Stimulated activated naive CD8-positive, alpha-beta T cell treated with anti-CD3 and anti-CD28 coated beads, Interleukin-15, amount 100 ng/mL, for 72 hours (primary cell): ENCODE measurements around the gene ERGIC1.
A peak's percentile ranks its signal among the peaks of the same experiment; 100 is the strongest.

Experiments
- ATAC-seq: fragments of 150-1000 bp; cut with Tn5 transposase; 2 replicates; pipeline ENCODE4 v1.10.0; 2021; ENCODE audit warnings: mild to moderate bottlenecking, moderate library complexity
- DNase-seq, 2 donors: peaks; one replicate each; pipeline ENCODE4 v3.0.0; 2021 to 2022
- H3K27ac Mint-ChIP-seq, 2 donors: one replicate each; pipeline ENCODE4 v1.8.0; 2022; ENCODE audit warnings: mild to moderate bottlenecking in 2 of 2, mixed read lengths in 2 of 2, moderate library complexity in 2 of 2
- H3K27me3 Mint-ChIP-seq: one replicate; pipeline ENCODE4 v1.8.0; 2022; ENCODE audit warnings: mixed read lengths
- H3K4me1 Mint-ChIP-seq: one replicate; pipeline ENCODE4 v1.8.0; 2022; ENCODE audit warnings: mild to moderate bottlenecking, mixed read lengths
- H3K4me3 Mint-ChIP-seq, 2 donors: one replicate each; pipeline ENCODE4 v1.8.0; 2022; ENCODE audit warnings: mild to moderate bottlenecking in 2 of 2, mixed read lengths in 2 of 2, moderate library complexity in 1 of 2
- H3K9me3 Mint-ChIP-seq, 2 donors: one replicate each; pipeline ENCODE4 v1.8.0; 2022; ENCODE audit warnings: mixed read lengths in 2 of 2

The ERGIC1 gene

GRCh38 chr5:172911976-172912375, 77.9 kb downstream of the ERGIC1 start:
- H3K27me3 Mint-ChIP-seq = no peaks in the 10 kb centered on the region
- DNase-seq (no peak), ATAC-seq (no peak)
- H3K27ac Mint-ChIP-seq = no peak overlapping the region
- no peaks in the 10 kb centered on the region for H3K9me3 Mint-ChIP-seq
- no peak overlapping the region for H3K4me3 Mint-ChIP-seq
- H3K4me1 Mint-ChIP-seq = peaks cover 3% of the 10 kb centered on the region

GRCh38 chr5:172913117-172913850, 79.2 kb downstream of the ERGIC1 start:
- no peaks in the 10 kb centered on the region for H3K27me3 Mint-ChIP-seq

GRCh38 chr5:172915514-172915913, 81.5 kb downstream of the ERGIC1 start:
- no peak for ATAC-seq
- Mint-ChIP-seq H3K4me1 (peaks cover 15% of the 10 kb centered on the region), H3K27me3 (no peaks in the 10 kb centered on the region), H3K27ac (no peak overlapping the region), H3K4me3 (no peak overlapping the region), H3K9me3 (no peaks in the 10 kb centered on the region)
- DNase-seq = no peak

More at GRCh38 chr5:172913117-172913850, 79.2 kb downstream of the ERGIC1 start:
- H3K4me3 Mint-ChIP-seq = no peak overlapping the region
- H3K4me1 Mint-ChIP-seq = peaks cover 3% of the 10 kb centered on the region
- DNase-seq (no peak), ATAC-seq (no peak)
- H3K9me3 Mint-ChIP-seq = no peaks in the 10 kb centered on the region
- H3K27ac Mint-ChIP-seq = no peak overlapping the region

GRCh38 chr5:172918421-172919371, 84.6 kb downstream of the ERGIC1 start:
- no peaks in the 10 kb centered on the region for H3K27me3 Mint-ChIP-seq
- DNase-seq (peak; percentile 21 to 23), ATAC-seq (peak; percentile 72)
- peaks cover 15% of the 10 kb centered on the region for H3K4me1 Mint-ChIP-seq
- H3K9me3 Mint-ChIP-seq = no peaks in the 10 kb centered on the region
- peak overlapping the region; percentile 65 to 72 for H3K4me3 Mint-ChIP-seq
- peak overlapping the region; percentile 64 to 96 for H3K27ac Mint-ChIP-seq

GRCh38 chr5:172919525-172920446, 85.7 kb downstream of the ERGIC1 start:
- no peak overlapping the region for H3K27ac Mint-ChIP-seq
- ATAC-seq = no peak
- H3K27me3 Mint-ChIP-seq = no peaks in the 10 kb centered on the region
- no peaks in the 10 kb centered on the region for H3K9me3 Mint-ChIP-seq
- DNase-seq = no peak
- no peak overlapping the region for H3K4me3 Mint-ChIP-seq
- peaks cover 15% of the 10 kb centered on the region for H3K4me1 Mint-ChIP-seq

GRCh38 chr5:172920447-172920849, 86.4 kb downstream of the ERGIC1 start:
- Mint-ChIP-seq H3K4me1 (peaks cover 15% of the 10 kb centered on the region), H3K9me3 (no peaks in the 10 kb centered on the region), H3K27me3 (no peaks in the 10 kb centered on the region), H3K4me3 (no peak overlapping the region), H3K27ac (peak overlapping the region in 1 of 2 donors; percentile 15)
- no peak for DNase-seq
- ATAC-seq = no peak

- no peak overlapping the region for H3K4me3 Mint-ChIP-seq
- DNase-seq = no peak
- H3K9me3 Mint-ChIP-seq = no peaks in the 10 kb centered on the region
- no peak overlapping the region for H3K27ac Mint-ChIP-seq
- no peaks in the 10 kb centered on the region for H3K27me3 Mint-ChIP-seq
- H3K4me1 Mint-ChIP-seq = peaks cover 15% of the 10 kb centered on the region
- no peak for ATAC-seq
These were observed 86.9 kb downstream of the ERGIC1 start for GRCh38 chr5:172920995-172921394.

- no peaks in the 10 kb centered on the region for H3K27me3 Mint-ChIP-seq
These were observed 87.9 kb downstream of the ERGIC1 start for GRCh38 chr5:172921906-172922305.

GRCh38 chr5:172923539-172923938, 89.5 kb downstream of the ERGIC1 start:
- H3K4me3 Mint-ChIP-seq = no peak overlapping the region
- DNase-seq (no peak), ATAC-seq (no peak)
- H3K27me3 Mint-ChIP-seq = no peaks in the 10 kb centered on the region
- peak overlapping the region in 1 of 2 donors; percentile 9 for H3K27ac Mint-ChIP-seq
- no peaks in the 10 kb centered on the region for H3K9me3 Mint-ChIP-seq
- H3K4me1 Mint-ChIP-seq = peaks cover 9% of the 10 kb centered on the region

More at GRCh38 chr5:172921906-172922305, 87.9 kb downstream of the ERGIC1 start:
- H3K27ac Mint-ChIP-seq = no peak overlapping the region
- DNase-seq (no peak), ATAC-seq (no peak)
- H3K4me1 Mint-ChIP-seq = peaks cover 15% of the 10 kb centered on the region
- no peak overlapping the region for H3K4me3 Mint-ChIP-seq
- no peaks in the 10 kb centered on the region for H3K9me3 Mint-ChIP-seq

- H3K27me3 Mint-ChIP-seq = no peaks in the 10 kb centered on the region
- DNase-seq (no peak), ATAC-seq (no peak)
- peak overlapping the region in 1 of 2 donors; percentile 83 for H3K27ac Mint-ChIP-seq
- no peaks in the 10 kb centered on the region for H3K9me3 Mint-ChIP-seq
- H3K4me3 Mint-ChIP-seq = no peak overlapping the region
- H3K4me1 Mint-ChIP-seq = no peaks in the 10 kb centered on the region
These were observed 91.4 kb downstream of the ERGIC1 start for GRCh38 chr5:172925336-172925948.

- Mint-ChIP-seq H3K9me3 (no peaks in the 10 kb centered on the region), H3K4me1 (no peaks in the 10 kb centered on the region), H3K4me3 (no peak overlapping the region), H3K27ac (no peak overlapping the region), H3K27me3 (no peaks in the 10 kb centered on the region)
- no peak for ATAC-seq
- DNase-seq = no peak
These were observed 92.0 kb downstream of the ERGIC1 start for GRCh38 chr5:172926008-172926523.

GRCh38 chr5:172926796-172927195, 92.7 kb downstream of the ERGIC1 start:
- peaks cover under 1% of the 10 kb centered on the region for H3K4me1 Mint-ChIP-seq
- H3K9me3 Mint-ChIP-seq = no peaks in the 10 kb centered on the region
- ATAC-seq = no peak
- no peaks in the 10 kb centered on the region for H3K27me3 Mint-ChIP-seq
- peak overlapping the region in 1 of 2 donors; percentile 55 for H3K27ac Mint-ChIP-seq
- no peak overlapping the region for H3K4me3 Mint-ChIP-seq
- DNase-seq = no peak

GRCh38 chr5:172929371-172929838, 95.4 kb downstream of the ERGIC1 start:
- ATAC-seq = no peak
- Mint-ChIP-seq H3K4me3 (no peak overlapping the region), H3K27me3 (no peaks in the 10 kb centered on the region), H3K4me1 (peaks cover 8% of the 10 kb centered on the region), H3K9me3 (no peaks in the 10 kb centered on the region), H3K27ac (peak overlapping the region in 1 of 2 donors; percentile 80)
- DNase-seq = no peak

- no peaks in the 10 kb centered on the region for H3K27me3 Mint-ChIP-seq
- peaks cover 8% of the 10 kb centered on the region for H3K4me1 Mint-ChIP-seq
- no peak for DNase-seq
- ATAC-seq = no peak
- no peak overlapping the region for H3K4me3 Mint-ChIP-seq
- no peak overlapping the region for H3K27ac Mint-ChIP-seq
- no peaks in the 10 kb centered on the region for H3K9me3 Mint-ChIP-seq
These were observed 97.0 kb downstream of the ERGIC1 start for GRCh38 chr5:172931001-172931536.
